ENCODE results near the gene OSTC.
A peak's percentile ranks its signal among the peaks of the same experiment; 100 is the strongest.

OSTC gene

DNA sequence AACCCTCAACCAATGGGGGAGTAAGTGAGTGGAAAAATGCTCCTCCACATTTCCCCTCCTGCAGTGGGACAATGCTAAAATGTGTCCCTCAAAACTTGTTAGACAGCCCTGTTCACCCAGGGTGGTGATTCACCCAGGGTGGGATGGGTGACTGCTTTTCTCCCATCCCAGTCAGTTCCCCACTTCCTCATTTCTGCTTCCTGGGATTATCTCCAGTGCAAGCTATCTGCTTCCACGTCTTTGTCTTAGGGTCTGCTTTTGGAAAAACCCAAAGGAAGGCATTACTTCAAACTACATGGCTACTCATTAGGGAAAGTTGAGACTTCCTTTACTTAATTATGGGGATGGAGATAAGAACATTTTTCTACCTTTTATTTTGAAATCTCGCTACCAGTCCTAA, 67.0 kb downstream of the OSTC start:
- no peaks in the 10 kb centered on the region for H3K27me3 ChIP-seq (ENCODE audit: insufficient read depth, poor library complexity, severe bottlenecking)
- no peak overlapping the region for H3K4me3 ChIP-seq (replicated peaks; ENCODE audit: insufficient read depth, low read length)
- no peak for DNase-seq (ENCODE audit: low read depth in 1 of 2, low spot score in 1 of 2)
- no peak overlapping the region for H3K27ac ChIP-seq (replicated peaks)
- TF ChIP-seq SPI1 (IDR thresholded peaks at IDR 0.05; ENCODE audit: borderline replicate concordance, low read depth), result 0 out of 2 replicates have a peak, but pooled peaks have one; percentile 35
- TF ChIP-seq, protein P1, sequence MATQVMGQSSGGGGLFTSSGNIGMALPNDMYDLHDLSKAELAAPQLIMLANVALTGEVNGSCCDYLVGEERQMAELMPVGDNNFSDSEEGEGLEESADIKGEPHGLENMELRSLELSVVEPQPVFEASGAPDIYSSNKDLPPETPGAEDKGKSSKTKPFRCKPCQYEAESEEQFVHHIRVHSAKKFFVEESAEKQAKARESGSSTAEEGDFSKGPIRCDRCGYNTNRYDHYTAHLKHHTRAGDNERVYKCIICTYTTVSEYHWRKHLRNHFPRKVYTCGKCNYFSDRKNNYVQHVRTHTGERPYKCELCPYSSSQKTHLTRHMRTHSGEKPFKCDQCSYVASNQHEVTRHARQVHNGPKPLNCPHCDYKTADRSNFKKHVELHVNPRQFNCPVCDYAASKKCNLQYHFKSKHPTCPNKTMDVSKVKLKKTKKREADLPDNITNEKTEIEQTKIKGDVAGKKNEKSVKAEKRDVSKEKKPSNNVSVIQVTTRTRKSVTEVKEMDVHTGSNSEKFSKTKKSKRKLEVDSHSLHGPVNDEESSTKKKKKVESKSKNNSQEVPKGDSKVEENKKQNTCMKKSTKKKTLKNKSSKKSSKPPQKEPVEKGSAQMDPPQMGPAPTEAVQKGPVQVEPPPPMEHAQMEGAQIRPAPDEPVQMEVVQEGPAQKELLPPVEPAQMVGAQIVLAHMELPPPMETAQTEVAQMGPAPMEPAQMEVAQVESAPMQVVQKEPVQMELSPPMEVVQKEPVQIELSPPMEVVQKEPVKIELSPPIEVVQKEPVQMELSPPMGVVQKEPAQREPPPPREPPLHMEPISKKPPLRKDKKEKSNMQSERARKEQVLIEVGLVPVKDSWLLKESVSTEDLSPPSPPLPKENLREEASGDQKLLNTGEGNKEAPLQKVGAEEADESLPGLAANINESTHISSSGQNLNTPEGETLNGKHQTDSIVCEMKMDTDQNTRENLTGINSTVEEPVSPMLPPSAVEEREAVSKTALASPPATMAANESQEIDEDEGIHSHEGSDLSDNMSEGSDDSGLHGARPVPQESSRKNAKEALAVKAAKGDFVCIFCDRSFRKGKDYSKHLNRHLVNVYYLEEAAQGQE (IDR thresholded peaks at IDR 0.05; ENCODE audit: insufficient replicate concordance, low read depth), result no peak

Measured in HL-60 (cell line).